ENCODE results near the gene RNF212B. TPM values are rescaled to one million over a fixed set of nuclear protein-coding genes. Genes with fewer than 3 reads are reported as not detected.

Gene RNF212B
- total RNA-seq, 2 experiments from 2014 or later, result not detected

DNA sequence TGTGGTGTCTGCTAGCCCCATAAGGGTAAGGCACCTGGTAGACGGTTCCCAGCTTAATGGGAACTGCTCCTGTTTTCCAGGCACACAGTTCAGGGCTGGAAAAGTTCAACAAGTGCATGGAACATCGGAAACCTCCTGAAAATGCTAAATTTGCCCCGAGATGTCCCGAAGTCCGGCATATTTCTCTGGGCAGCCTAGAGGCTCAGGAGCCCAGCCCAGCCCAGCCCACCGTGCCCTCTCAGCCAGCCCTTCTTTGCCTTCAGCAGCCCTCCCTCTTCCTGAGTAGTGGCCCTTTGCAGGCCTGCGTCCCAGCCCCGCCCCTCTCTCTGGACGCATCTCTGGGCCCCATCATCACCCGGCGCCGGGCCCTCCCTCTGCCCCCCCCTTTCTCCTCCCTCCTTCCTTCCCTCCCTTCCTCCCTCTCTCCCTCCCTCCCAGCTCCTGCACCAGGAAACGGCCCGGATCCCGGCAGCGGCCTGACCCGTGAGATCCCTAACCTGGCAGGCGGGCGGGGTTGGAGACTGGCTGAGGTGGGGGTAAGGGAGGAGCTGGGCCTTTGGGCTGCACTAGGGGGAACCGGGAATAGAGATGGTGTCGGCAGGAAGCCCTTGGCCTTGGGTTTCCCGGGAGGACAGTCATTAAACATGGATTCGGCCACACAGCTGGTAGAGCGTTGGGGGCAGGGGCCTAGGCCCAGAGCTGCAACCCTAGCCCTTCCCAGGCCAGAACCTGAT lies 68.8 kb downstream of the RNF212B start, which contains the start of gene BCL2L2:
BCL2L2 (plus strand) TSS at position 422 of the 734 bp plus-strand sequence. CDS start 935 bp downstream, outside the sequence.
- peak; percentile 48 for DNase-seq

DNA sequence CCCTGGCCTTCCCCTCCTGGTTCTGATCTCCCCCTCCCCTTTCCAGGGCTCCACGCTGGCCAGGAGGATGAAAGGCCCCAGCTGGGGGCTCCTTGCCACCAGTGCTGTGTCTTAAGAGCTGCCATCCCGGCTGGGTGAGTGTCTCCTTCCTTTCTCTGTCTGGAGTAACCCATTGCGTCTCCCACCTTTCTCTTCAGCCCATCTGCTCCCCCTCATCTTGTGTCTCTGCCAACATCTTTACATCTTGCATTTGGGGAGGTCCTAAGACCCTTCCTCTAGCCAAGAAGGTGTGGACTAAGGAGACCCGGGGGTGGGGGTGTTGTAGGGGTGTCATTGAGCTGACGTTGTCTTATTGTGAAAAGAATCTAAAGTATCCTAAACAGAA lies 69.4 kb downstream of the RNF212B start:
- Mint-ChIP-seq H3K27me3 (peaks cover 25% of the 10 kb centered on the region), H3K9me3 (no peaks in the 10 kb centered on the region), H3K27ac (no peak overlapping the region), H3K4me1 (ENCODE audit: low read depth) (peaks cover 6% of the 10 kb centered on the region), H3K4me3 (peak overlapping the region; percentile 9), H3K36me3 (ENCODE audit: low read depth) (peaks cover 3% of the 10 kb centered on the region)
- ChIA-PET CTCF (interaction anchor here (2.3 kb wide), 1 partner anchor 14 kb away, joined by 7 read pairs; the partner anchor contains the start of gene PABPN1), POLR2A (interaction anchor here (6.4 kb wide), 1 partner anchor 15 kb away, joined by 40 read pairs; the partner anchor contains the start of gene PABPN1)
- intact Hi-C loops (cut with micrococcal nuclease), result no loop called here
- no peak for DNase-seq
- TF ChIP-seq, protein P1, sequence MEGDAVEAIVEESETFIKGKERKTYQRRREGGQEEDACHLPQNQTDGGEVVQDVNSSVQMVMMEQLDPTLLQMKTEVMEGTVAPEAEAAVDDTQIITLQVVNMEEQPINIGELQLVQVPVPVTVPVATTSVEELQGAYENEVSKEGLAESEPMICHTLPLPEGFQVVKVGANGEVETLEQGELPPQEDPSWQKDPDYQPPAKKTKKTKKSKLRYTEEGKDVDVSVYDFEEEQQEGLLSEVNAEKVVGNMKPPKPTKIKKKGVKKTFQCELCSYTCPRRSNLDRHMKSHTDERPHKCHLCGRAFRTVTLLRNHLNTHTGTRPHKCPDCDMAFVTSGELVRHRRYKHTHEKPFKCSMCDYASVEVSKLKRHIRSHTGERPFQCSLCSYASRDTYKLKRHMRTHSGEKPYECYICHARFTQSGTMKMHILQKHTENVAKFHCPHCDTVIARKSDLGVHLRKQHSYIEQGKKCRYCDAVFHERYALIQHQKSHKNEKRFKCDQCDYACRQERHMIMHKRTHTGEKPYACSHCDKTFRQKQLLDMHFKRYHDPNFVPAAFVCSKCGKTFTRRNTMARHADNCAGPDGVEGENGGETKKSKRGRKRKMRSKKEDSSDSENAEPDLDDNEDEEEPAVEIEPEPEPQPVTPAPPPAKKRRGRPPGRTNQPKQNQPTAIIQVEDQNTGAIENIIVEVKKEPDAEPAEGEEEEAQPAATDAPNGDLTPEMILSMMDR (IDR thresholded peaks at IDR 0.05), result no peak
- ATAC-seq, result no peak

More for the DNA sequence above, 68.8 kb downstream of the RNF212B start, which contains the start of gene BCL2L2:
- H3K27ac Mint-ChIP-seq, result no peak within 1 kb of the TSS
- ATAC-seq, result no peak
- peak within 1 kb of the TSS; percentile 9 for H3K4me3 Mint-ChIP-seq
- CTCF ChIA-PET, result interaction anchor here (2.3 kb wide), 1 partner anchor 15 kb away, joined by 7 read pairs; the partner anchor contains the start of gene PABPN1
- TF ChIP-seq, protein P1 (IDR thresholded peaks at IDR 0.05), result no peak
- H3K4me1 Mint-ChIP-seq (ENCODE audit: low read depth), result peaks cover 6% of the 10 kb centered on the region
- no peaks in the 10 kb centered on the region for H3K9me3 Mint-ChIP-seq
- POLR2A ChIA-PET, result interaction anchor here (6.4 to 6.5 kb wide), 2 partner anchors 13 to 16 kb away, joined by 40 to 139 read pairs; partner anchors contain the start of gene PABPN1
- H3K27me3 Mint-ChIP-seq, result peaks cover 25% of the 10 kb centered on the region
- peaks cover 3% of the 10 kb centered on the region for H3K36me3 Mint-ChIP-seq (ENCODE audit: low read depth)
- intact Hi-C loops (cut with micrococcal nuclease), result no loop called here

DNA sequence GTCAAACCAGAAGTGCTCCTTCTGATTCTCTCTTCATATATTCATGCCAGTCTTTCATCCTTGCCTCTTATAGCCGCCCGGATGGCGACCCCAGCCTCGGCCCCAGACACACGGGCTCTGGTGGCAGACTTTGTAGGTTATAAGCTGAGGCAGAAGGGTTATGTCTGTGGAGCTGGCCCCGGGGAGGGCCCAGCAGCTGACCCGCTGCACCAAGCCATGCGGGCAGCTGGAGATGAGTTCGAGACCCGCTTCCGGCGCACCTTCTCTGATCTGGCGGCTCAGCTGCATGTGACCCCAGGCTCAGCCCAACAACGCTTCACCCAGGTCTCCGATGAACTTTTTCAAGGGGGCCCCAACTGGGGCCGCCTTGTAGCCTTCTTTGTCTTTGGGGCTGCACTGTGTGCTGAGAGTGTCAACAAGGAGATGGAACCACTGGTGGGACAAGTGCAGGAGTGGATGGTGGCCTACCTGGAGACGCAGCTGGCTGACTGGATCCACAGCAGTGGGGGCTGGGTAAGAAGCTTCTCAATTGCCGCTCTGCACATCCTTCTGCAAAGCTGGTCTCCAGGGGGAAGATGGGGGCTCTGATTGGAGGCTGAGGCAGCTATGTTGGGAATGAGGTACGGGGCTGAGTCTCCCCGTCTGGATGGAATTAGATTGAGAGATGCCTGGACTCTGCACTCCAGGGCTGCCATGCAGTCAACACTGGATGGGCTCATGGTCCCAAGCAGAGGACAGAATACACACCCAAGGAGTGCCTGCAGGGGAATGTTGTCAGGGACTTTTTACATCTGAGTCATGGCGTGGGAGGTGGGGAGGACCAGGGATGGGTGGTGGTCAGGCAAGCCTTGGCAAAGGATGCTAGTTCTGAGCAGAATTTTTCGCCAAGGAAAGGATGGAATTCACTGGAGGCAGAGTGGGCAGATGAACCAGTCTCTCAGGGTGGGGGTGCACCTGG lies 70.2 kb downstream of the RNF212B start:
- Mint-ChIP-seq H3K4me3 (no peak overlapping the region), H3K27ac (no peak overlapping the region), H3K9me3 (no peaks in the 10 kb centered on the region), H3K27me3 (peaks cover 25% of the 10 kb centered on the region), H3K36me3 (ENCODE audit: low read depth) (no peaks in the 10 kb centered on the region), H3K4me1 (ENCODE audit: low read depth) (peaks cover 6% of the 10 kb centered on the region)
- no peak for DNase-seq
- TF ChIP-seq, protein P1 (IDR thresholded peaks at IDR 0.05), result no peak
- ATAC-seq, result no peak
- intact Hi-C loops (cut with micrococcal nuclease), result no loop called here
- ChIA-PET POLR2A (interaction anchor here (6.4 kb wide), 1 partner anchor 14 kb away, joined by 40 read pairs; the partner anchor contains the start of gene PABPN1), CTCF (interaction anchor here (2.3 kb wide), 1 partner anchor 13 kb away, joined by 7 read pairs; the partner anchor contains the start of gene PABPN1)

DNA sequence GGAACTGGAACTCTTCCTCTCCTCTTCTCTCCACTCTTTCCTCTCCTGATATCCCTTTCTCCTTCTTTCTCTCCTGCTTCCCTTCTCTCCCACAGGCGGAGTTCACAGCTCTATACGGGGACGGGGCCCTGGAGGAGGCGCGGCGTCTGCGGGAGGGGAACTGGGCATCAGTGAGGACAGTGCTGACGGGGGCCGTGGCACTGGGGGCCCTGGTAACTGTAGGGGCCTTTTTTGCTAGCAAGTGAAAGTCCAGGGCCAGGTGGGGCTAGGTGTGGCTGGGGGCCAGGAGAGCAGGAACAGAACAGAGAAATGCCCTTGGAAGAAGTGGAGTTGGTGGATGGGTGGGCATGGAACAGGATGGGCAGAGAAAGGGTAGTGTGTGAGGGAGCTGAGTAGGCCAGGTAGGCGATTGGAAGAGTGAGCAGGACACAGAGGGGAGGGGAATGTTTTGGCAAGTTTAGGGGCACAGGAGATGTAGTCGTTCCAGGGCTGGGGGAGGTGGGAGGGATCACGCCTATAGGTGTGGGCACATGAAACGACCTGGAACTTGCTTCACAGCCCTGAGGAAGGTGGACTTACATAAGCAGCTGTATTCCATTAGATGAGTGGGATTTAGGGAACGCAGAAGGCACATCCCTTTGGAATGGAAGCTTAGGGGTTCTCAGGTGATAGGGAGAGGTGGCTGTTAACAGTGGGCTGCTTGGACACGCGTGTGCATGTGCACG lies 71.1 kb downstream of the RNF212B start:
- no peaks in the 10 kb centered on the region for H3K4me1 Mint-ChIP-seq (ENCODE audit: low read depth)
- ChIA-PET CTCF (interaction anchor here (1.1 to 2.3 kb wide), 2 partner anchors 8 to 13 kb away, joined by 3 to 7 read pairs; partner anchors contain the start of gene PABPN1), POLR2A (interaction anchor here (6.4 kb wide), 1 partner anchor 13 kb away, joined by 40 read pairs; the partner anchor contains the start of gene PABPN1)
- H3K4me3 Mint-ChIP-seq, result no peak overlapping the region
- H3K36me3 Mint-ChIP-seq (ENCODE audit: low read depth), result no peaks in the 10 kb centered on the region
- TF ChIP-seq, protein P1 (IDR thresholded peaks at IDR 0.05), result no peak
- peaks cover 25% of the 10 kb centered on the region for H3K27me3 Mint-ChIP-seq
- intact Hi-C loops (cut with micrococcal nuclease), result no loop called here
- DNase-seq (no peak), ATAC-seq (no peak)
- no peak overlapping the region for H3K27ac Mint-ChIP-seq
- H3K9me3 Mint-ChIP-seq, result no peaks in the 10 kb centered on the region
